CD14-positive monocyte (primary cell): ENCODE results near the gene DMRTC2. TPM values are rescaled to one million over a fixed set of nuclear protein-coding genes. Genes with fewer than 3 reads are reported as not detected.

ENCODE experiments used
- DNase-seq, 3 donors: peaks; one replicate each; pipeline ENCODE4 v3.0.0-alpha.2; 2011 to 2022
- H2AFZ ChIP-seq: 2 replicates; pipeline ENCODE4 v1.6.0; 2012; ENCODE audit warnings: mild to moderate bottlenecking, low read depth, low read length, inconsistent platforms; ENCODE audit not compliant: insufficient read depth, poor library complexity, severe bottlenecking
- H3K27ac ChIP-seq, 2 donors: 1 replicate in 1 of 2; 2 replicates in 1 of 2; pipeline ENCODE4 v1.5.1; 2012 to 2013; ENCODE audit warnings: low read length in 2 of 2, control low read depth in 1 of 2, inconsistent platforms in 1 of 2, low read depth in 1 of 2, mild to moderate bottlenecking in 1 of 2
- H3K27me3 ChIP-seq, 2 donors: one replicate each; pipeline versions ENCODE4 v1.6.0 to v1.6.1; 2011 to 2013; ENCODE audit warnings: low read length in 2 of 2; ENCODE audit not compliant: control insufficient read depth in 2 of 2, insufficient read depth in 2 of 2
- H3K36me3 ChIP-seq, 2 donors: replicated peaks in 1 of 2; 1 replicate in 1 of 2; 2 replicates in 1 of 2; pipeline versions ENCODE4 v1.5.1 to v1.6.1; 2012 to 2013; ENCODE audit warnings: low read length in 2 of 2, control low read depth in 1 of 2, inconsistent platforms in 1 of 2, mild to moderate bottlenecking in 1 of 2; ENCODE audit not compliant: insufficient read depth in 2 of 2, control insufficient read depth in 1 of 2
- H3K4me1 ChIP-seq, 2 donors: 1 replicate in 1 of 2; 2 replicates in 1 of 2; pipeline versions ENCODE4 v1.5.1 to v1.6.1; 2012 to 2013; ENCODE audit warnings: low read length in 2 of 2, control low read depth in 1 of 2, inconsistent platforms in 1 of 2, mild to moderate bottlenecking in 1 of 2, moderate library complexity in 1 of 2; ENCODE audit not compliant: insufficient read depth in 2 of 2, control insufficient read depth in 1 of 2
- H3K4me2 ChIP-seq: replicated peaks from 2 replicates; pipeline ENCODE3; 2012; ENCODE audit warnings: low read length, moderate library complexity, mild to moderate bottlenecking; ENCODE audit not compliant: poor library complexity, severe bottlenecking; ENCODE audit errors: extremely low read depth
- H3K4me3 ChIP-seq, 3 experiments: fragments of 200-600 bp in 1 of 3; sonication (generic) in 1 of 3; replicated peaks in 1 of 3; 1 replicate in 2 of 3; 2 replicates in 1 of 3; pipeline ENCODE4 v1.5.1; 2011 to 2013; ENCODE audit warnings: low read length in 3 of 3, mild to moderate bottlenecking in 3 of 3, control low read depth in 2 of 3, low read depth in 2 of 3, inconsistent platforms in 1 of 3, moderate library complexity in 1 of 3
- H3K79me2 ChIP-seq: 2 replicates; pipeline ENCODE4 v1.6.0; 2012; ENCODE audit warnings: mild to moderate bottlenecking, control low read depth, inconsistent platforms, low read length, moderate library complexity; ENCODE audit not compliant: insufficient read depth
- H3K9ac ChIP-seq: 2 replicates; pipeline ENCODE4 v1.6.0; 2017; ENCODE audit warnings: low read length, mild to moderate bottlenecking; ENCODE audit not compliant: insufficient read depth, poor library complexity, severe bottlenecking
- H3K9me3 ChIP-seq, 2 donors: replicated peaks in 1 of 2; 1 replicate in 1 of 2; 2 replicates in 1 of 2; pipeline versions ENCODE4 v1.5.1 to v1.6.1; 2012 to 2013; ENCODE audit warnings: low read length in 2 of 2, control low read depth in 1 of 2; ENCODE audit not compliant: control insufficient read depth in 1 of 2, insufficient read depth in 1 of 2
- H4K20me1 ChIP-seq: 2 replicates; pipeline ENCODE4 v1.6.0; 2012; ENCODE audit warnings: mild to moderate bottlenecking, low read length, control low read depth, moderate library complexity; ENCODE audit not compliant: insufficient read depth
- H3K27ac Mint-ChIP-seq, 7 donors: one replicate each; pipeline ENCODE4 v1.8.0; 2020; ENCODE audit warnings: mild to moderate bottlenecking in 7 of 7, mixed read lengths in 7 of 7, moderate library complexity in 6 of 7, inconsistent platforms in 2 of 7
- H3K27me3 Mint-ChIP-seq, 3 donors: one replicate each; pipeline ENCODE4 v1.8.0; 2021 to 2022; ENCODE audit warnings: low read depth in 3 of 3, mild to moderate bottlenecking in 3 of 3, mixed read lengths in 3 of 3, moderate library complexity in 3 of 3, inconsistent platforms in 1 of 3
- H3K36me3 Mint-ChIP-seq, 2 donors: one replicate each; pipeline ENCODE4 v1.8.0; 2020; ENCODE audit warnings: mixed read lengths in 2 of 2, inconsistent platforms in 1 of 2, mild to moderate bottlenecking in 1 of 2
- H3K4me1 Mint-ChIP-seq: one replicate; pipeline ENCODE4 v1.8.0; 2020; ENCODE audit warnings: mild to moderate bottlenecking, mixed read lengths
- H3K4me3 Mint-ChIP-seq, 2 donors: one replicate each; pipeline ENCODE4 v1.8.0; 2020; ENCODE audit warnings: mild to moderate bottlenecking in 2 of 2, mixed read lengths in 2 of 2, moderate library complexity in 1 of 2
- H3K9me3 Mint-ChIP-seq, 7 donors: one replicate each; pipeline ENCODE4 v1.8.0; 2020 to 2022; ENCODE audit warnings: mixed read lengths in 7 of 7, mild to moderate bottlenecking in 6 of 7, moderate library complexity in 6 of 7, inconsistent platforms in 2 of 7
- CTCF ChIP-seq: fragments of 200-600 bp; IDR thresholded peaks from one replicate; pipeline ENCODE4 v1.8.0; 2022; ENCODE audit warnings: antibody characterized with exemption, mild to moderate bottlenecking
- WGBS: methylation state at CpG from one replicate; pipeline ENCODE4 v1.1.5; 2013; ENCODE audit warnings: missing lambda C conversion rate; ENCODE audit not compliant: insufficient coverage; 5-methylcytosine and 5-hydroxymethylcytosine counted together
- intact Hi-C, 2 donors: fragments of 100-400 bp; cut with micrococcal nuclease; formaldehyde crosslinking; loops; one replicate each; pipeline versions ENCODE4 v1.15.0 to v1.15.1; 2023
- polyA plus RNA-seq, 3 donors: library from polyadenylated mRNA; depleted of rRNA in 1 of 3; unstranded in 2 of 3; stranded (reverse) in 1 of 3; fragments of 300-500 nt in 2 of 3; fragments of >200 nt in 1 of 3; fragmentation: Illumina TruSeq in 2 of 3; gene quantifications; 1 replicate in 2 of 3; 2 replicates in 1 of 3; pipeline ENCODE4 v1.2.3, GENCODE V29; 2012 to 2021

Gene DMRTC2
- polyA plus RNA-seq, 3 donors, result not detected

- no peak overlapping the region for H3K9ac ChIP-seq
- no peaks in the 10 kb centered on the region for H4K20me1 ChIP-seq
- DNase-seq, result no peak
- no peak overlapping the region for H2AFZ ChIP-seq
- Mint-ChIP-seq H3K4me1 (peaks cover 59% of the 10 kb centered on the region), H3K4me3 (no peak overlapping the region), H3K36me3 (peaks cover 8 to 24% of the 10 kb centered on the region in 2 donors), H3K9me3 (no peaks in the 10 kb centered on the region), H3K27ac (peak overlapping the region in 3 of 7 donors; percentile 40 to 95 (median 50)), H3K27me3 (peaks cover 0 to 6% (median 5%) of the 10 kb centered on the region in 3 donors)
- 100% methylated on average over 1 of the region's 3 CpGs for WGBS
- intact Hi-C loops, result loop anchor here in 1 of 2 donors (2.0 kb wide), 1 partner anchor 15 kb away; the partner anchor contains the start of gene CEACAM3
- H3K4me3 ChIP-seq, result no peak overlapping the region
- H3K4me1 ChIP-seq, result peaks cover 54 to 55% of the 10 kb centered on the region in 2 donors
- no peaks in the 10 kb centered on the region for H3K79me2 ChIP-seq
- peak overlapping the region in 1 of 2 donors; percentile 88 for H3K27ac ChIP-seq
- no peaks in the 10 kb centered on the region for H3K9me3 ChIP-seq
- H3K36me3 ChIP-seq, result no peaks in the 10 kb centered on the region
- no peak for TF ChIP-seq CTCF
- no peak overlapping the region for H3K4me2 ChIP-seq
- H3K27me3 ChIP-seq, result no peaks in the 10 kb centered on the region
These were observed 32.9 kb upstream of the DMRTC2 start for GRCh38 chr19:41811981-41812380.

- Mint-ChIP-seq H3K4me1 (peaks cover 42% of the 10 kb centered on the region), H3K4me3 (no peak overlapping the region), H3K27me3 (peaks cover 3 to 8% (median 5%) of the 10 kb centered on the region in 3 donors), H3K27ac (peak overlapping the region in 1 of 7 donors; percentile 76), H3K9me3 (no peaks in the 10 kb centered on the region), H3K36me3 (peaks cover 5 to 11% of the 10 kb centered on the region in 2 donors)
- no peaks in the 10 kb centered on the region for H4K20me1 ChIP-seq
- no peak overlapping the region for H3K27ac ChIP-seq
- DNase-seq, result no peak
- no peak overlapping the region for H3K9ac ChIP-seq
- no peak overlapping the region for H2AFZ ChIP-seq
- H3K4me3 ChIP-seq, result no peak overlapping the region
- no peak overlapping the region for H3K4me2 ChIP-seq
- intact Hi-C loops, result no loop called here
- no peaks in the 10 kb centered on the region for H3K79me2 ChIP-seq
- H3K4me1 ChIP-seq, result peaks cover 35 to 36% of the 10 kb centered on the region in 2 donors
- H3K27me3 ChIP-seq, result no peaks in the 10 kb centered on the region
- WGBS, result 100% methylated on average over 2 of the region's 4 CpGs
- no peaks in the 10 kb centered on the region for H3K36me3 ChIP-seq
- no peaks in the 10 kb centered on the region for H3K9me3 ChIP-seq
- no peak for TF ChIP-seq CTCF
These were observed 30.9 kb upstream of the DMRTC2 start for GRCh38 chr19:41813911-41814310.
